AG08396 (cell line): ENCODE measurements around the gene SUCO.
"Not testable (repeated sequence)": the region's sequence is repeated elsewhere in the genome, so short reads cannot be mapped to it uniquely, and the experiment has no call there.

ENCODE experiments used
- DNase-seq: peaks from one replicate; pipeline ENCODE4 v3.0.0; 2012; ENCODE audit warnings: low spot score, mixed read lengths

The SUCO gene

DNA sequence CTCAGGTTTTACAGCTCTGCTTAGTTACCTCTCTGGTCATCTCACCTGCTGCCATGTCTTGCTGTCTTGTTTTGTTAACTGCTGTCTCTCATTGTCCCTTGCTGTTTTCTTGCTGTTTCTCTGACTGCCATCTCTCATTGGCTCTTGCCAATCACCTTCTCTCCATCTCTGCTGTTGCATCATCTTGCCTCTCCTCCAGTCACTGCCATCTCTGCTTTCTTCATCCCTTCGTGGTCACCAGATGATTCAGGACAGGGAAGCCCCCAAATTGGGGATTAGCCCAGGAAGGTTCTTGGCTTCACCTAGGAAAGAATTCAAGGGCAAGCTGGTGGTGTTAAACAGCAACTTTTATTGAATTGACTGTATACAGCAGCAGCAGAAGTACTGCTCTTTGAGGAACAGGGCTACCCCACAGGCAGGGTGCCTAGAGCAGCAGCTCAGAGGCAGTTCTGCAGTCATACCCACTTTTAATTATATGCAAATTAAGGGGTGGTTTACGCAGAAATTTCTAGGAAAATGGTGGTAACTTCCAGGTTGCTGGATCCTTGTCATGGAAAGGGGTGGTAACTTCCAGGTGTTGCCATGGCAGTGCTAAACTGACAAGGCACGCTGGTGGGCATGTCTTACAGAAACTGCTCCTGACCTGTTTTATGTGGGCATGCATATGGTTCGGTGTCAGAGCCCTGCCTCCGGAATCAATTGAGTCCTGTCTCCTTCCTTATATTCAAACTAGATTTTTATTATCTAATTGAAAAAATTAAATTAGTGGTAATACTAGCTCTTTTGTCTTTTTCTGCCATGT is 33.4 kb downstream of the SUCO start:
- no peak for DNase-seq

DNA sequence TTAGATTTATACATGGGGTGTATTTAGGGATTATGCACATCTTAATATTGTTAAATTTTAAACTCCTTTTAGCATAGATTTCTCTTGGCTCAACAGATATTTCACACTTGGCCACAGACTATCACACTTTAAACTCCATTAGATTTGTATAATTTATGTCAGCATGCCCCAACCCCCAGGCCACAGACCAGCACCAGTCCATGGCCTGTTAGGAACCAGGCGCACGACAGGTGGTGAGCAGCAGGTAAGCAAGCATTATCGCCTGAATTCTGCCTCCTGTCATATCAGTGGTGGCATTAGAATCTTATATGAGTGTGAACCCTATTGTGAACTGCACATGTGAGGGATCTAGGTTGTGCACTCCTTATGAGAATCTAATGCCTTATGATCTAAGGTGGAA is 34.8 kb downstream of the SUCO start:
- no peak for DNase-seq

DNA sequence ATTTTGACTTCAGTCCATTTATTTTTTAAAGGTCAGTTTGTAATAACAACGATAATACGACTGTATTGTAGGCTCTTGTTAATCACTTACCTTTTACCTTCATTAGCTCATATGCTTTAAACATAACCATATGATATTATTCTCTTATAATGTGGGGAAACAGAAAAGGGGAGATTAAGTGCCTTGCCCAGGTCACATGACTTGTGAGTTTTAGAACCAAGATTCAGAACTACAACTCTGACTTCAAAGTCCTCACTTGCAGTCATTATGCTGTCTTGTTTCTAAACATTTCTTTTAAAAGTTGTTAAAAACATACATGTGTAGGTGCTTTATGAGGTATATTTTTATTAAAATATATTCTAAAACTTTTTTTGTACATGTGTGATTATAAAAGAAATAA is 41.1 kb downstream of the SUCO start:
- no peak for DNase-seq

DNA sequence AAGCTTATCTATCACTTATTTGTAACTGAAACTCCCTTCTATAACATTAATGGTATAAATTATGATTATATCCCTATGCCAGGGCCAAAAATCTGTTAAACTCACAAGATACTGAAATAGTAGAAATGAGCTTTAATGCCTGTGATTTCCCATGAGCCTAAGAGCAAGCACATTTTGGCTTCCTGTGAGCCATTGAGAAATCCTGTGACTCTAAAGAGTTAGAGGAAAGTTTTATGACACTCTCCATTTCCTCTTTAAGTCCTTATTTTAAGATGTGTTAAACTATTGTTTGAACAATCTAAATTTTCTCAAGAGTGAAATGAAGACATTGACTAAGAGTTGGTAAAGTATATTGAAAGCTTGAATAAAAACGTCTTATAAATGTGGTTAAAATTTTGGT is 45.6 kb downstream of the SUCO start:
- DNase-seq = no peak

DNA sequence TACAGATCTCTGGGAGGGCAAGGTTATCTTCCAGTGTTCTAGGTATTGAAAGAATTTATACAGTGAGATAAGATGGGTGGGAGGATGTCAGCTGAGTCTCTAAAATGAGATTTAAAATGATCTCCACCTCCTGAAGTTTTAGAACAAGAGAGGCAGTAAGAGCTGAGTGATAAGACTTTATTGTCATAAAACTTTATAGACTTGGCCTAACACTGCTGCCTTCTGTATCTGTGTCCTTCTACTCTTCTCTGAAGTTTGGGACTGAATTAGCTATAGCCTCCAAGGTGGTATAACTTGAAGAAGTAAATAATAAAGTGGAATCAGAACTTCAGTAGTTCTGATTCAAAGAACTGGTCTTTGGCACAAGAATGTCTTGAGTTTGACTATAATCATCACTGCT is 48.3 kb downstream of the SUCO start:
- no peak for DNase-seq

DNA sequence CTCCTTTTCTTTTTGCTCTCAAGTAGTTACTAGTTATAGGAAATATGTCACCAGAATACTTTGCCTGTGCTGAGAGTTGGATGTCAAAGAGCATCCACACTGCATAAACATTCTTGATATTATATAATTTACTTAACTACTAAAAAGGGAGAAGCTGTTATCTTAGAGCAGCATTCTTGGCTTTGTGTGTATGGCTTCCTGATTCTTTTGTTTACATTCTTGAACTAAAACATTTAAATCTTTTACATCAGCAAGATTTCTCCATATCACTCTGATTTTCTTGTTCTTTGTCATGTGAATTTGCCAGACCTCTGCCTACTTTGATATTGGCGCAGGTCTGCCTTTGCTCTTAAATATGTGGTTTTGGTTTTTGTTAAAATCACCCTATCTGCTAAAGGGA is 48.8 kb downstream of the SUCO start:
- DNase-seq = peak; percentile 8

DNA sequence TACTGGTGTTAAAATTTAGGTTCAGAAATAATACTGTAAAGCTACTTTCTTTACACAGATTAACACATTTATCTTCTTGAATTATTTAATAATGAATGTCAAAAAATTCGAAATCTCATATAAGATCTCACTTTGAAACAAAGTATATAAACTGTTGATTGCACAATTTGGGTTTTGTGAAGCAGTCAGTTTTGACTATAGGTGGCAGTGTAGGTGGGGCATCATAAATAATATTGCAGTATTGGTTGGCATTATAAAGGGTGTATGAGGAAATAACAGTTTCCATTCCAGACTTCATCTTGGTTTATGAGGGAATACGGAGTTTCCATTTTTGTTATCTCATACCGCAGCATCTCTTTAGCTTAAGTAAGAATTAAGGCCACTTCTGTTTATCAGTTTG is 49.9 kb downstream of the SUCO start:
- no peak for DNase-seq

DNA sequence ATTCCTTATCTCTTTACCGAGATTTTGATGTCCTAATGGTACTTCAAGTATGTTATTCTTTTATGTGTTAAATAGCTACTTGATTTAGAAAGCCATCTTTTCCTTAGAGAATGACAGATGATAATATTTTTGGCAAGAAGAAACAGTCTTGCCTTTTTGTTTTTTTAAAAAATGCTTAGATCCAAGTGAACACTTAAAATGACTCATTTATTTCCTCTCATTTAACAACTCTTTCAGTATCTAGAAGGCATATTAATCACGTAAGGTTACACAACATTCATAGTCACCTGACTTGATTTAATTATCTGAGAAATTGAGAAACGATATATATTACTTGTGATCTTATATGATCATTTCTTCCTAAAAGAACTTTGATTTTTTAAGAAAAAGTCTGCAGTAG is 52.4 kb downstream of the SUCO start:
- DNase-seq = no peak

DNA sequence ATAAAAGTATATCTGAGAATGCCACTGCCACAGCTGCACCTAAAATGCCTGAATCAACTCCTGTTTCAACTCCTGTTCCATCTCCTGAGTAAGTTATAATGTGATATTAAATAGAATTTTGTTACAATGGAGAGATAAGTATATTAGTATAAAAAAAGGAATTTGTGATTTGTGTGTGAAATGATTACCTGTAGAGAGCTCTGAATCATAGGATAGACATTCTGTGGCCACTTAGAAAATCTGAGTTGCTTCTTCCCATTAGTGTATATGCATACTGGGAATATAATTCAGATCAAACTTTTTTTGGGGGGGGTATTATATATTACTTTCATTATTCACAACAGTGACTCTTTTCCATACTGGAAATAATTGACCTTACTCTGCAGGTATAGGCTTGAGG is 52.9 kb downstream of the SUCO start:
- no peak for DNase-seq

DNA sequence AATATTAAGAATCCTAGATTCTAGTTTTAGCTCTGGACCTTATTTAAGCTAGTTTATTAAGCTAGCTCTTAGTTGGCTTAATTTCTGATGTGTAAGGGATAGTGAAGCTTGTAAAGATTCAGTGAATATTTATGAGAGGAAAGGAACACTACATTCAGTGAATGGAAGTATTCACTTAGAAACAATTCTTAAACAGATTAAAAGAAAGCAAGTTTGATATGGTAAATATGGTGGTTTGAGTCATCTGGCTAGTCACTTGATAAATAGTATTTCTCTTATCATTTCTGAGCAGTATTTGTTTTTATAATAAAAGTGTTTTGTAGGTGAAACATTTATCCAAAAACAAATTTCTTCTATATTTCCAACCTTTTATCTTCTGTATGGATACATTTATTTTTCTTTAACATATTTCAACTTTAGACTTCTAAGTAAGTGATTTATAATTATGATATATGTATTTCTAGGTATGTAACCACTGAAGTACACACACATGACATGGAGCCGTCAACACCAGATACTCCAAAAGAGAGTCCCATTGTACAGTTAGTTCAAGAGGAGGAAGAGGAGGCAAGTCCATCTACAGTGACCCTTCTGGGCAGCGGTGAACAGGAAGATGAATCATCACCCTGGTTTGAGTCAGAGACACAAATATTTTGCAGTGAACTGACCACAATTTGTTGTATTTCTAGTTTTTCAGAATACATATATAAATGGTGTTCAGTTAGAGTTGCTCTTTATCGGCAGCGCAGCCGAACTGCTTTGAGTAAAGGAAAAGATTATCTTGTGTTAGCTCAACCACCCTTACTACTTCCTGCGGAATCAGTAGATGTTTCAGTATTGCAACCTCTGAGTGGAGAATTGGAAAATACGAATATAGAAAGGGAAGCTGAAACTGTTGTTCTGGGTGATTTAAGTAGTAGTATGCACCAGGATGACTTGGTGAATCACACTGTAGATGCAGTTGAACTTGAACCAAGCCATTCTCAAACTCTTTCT is 55.6 kb downstream of the SUCO start:
- peak; percentile 68 for DNase-seq

DNA sequence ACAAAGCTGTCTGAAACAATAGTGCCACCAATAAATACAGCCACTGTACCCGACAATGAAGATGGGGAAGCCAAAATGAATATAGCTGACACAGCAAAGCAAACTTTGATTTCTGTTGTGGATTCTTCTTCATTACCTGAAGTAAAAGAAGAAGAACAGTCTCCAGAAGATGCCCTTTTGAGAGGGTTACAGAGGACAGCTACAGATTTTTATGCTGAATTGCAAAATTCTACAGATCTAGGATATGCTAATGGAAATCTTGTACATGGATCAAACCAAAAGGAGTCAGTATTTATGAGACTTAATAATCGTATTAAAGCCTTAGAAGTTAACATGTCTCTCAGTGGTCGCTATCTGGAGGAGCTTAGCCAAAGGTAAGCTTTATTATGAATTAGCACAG is 56.6 kb downstream of the SUCO start:
- no peak for DNase-seq

DNA sequence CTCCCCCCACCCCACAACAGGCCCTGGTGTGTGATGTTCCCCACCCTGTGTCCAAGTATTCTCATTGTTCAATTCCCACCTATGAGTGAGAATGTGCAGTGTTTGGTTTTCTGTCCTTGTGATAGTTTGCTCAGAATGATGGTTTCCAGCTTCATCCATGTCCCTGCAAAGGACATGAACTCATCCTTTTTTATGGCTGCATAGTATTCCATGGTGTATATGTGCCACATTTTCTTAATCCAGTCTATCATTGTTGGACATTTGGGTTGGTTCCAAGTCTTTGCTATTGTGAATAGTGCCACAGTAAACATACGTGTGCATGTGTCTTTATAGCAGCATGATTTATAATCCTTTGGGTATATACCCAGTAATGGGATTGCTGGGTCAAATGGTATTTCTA is 58.5 kb downstream of the SUCO start:
- DNase-seq = not testable (repeated sequence)

DNA sequence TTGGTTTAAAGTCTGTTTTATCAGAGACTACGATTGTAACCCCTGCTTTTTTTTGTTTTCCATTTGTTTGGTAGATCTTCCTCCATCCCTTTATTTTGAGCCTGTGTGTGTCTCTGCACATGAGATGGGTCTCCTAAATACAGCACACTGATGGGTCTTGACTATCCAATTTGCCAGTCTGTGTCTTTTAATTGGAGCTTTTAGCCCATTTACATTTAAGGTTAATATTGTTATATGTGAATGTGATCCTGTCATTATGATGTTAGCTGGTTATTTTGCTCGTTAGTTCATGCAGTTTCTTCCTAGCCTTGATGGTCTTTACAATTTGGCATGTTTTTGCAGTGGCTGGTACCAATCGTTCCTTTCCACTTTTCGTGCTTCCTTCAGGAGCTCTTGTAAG is 62.1 kb downstream of the SUCO start:
- DNase-seq = not testable (repeated sequence)

DNA sequence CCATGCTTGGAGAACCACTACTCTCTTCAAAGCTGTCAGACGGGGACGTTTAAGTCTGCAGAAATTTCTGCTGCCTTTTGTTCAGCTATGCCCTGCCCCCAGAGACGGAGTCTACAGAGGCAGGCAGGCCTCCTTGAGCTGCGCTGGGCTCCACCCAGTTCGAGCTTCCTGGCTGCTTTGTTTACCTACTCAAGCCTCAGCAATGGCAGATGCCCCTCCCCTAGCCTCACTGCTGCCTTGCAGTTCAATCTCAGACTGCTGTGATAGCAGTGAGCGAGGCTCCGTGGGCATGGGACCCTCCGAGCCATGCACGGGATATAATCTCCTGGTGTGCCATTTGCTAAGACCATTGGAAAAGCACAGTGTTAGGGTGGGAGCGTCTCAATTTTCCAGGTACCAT is 63.8 kb downstream of the SUCO start:
- DNase-seq = not testable (repeated sequence)

DNA sequence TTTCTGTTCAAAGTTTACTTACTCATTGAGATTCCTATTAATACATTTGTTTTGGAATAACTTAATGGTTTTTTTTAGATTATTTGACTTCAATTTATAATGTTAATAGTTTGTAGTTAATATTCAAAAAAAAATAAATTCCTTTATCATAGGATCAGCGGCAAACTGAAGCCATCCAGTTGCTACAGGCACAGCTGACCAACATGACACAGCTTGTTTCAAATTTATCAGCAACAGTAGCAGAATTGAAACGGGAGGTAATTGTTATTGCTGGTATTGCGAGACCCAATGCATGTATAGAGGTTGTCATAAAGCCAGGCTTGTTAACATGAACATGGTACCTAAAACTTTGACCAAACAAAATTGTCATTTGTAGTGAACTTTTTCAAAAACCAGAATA is 67.0 kb downstream of the SUCO start:
- no peak for DNase-seq

DNA sequence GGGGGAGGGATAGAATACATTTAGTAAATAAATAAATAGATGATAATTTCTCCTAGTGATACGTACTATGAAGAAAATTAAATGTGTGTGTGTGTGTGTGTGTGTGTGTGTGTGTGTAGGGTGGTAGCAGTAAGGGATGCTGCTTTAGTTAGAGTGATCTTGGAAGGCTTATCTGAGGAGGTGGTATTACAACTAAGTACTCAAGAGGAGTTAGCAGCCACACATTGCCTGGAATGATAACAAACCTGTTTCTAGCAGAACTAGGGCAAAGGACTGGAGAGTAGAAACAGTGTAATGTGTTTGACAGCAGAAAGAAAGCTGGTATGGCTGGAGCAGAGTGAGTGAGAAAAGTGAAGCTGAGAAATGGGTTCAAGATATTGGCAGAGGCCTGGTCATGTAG is 67.7 kb downstream of the SUCO start:
- DNase-seq = no peak

DNA sequence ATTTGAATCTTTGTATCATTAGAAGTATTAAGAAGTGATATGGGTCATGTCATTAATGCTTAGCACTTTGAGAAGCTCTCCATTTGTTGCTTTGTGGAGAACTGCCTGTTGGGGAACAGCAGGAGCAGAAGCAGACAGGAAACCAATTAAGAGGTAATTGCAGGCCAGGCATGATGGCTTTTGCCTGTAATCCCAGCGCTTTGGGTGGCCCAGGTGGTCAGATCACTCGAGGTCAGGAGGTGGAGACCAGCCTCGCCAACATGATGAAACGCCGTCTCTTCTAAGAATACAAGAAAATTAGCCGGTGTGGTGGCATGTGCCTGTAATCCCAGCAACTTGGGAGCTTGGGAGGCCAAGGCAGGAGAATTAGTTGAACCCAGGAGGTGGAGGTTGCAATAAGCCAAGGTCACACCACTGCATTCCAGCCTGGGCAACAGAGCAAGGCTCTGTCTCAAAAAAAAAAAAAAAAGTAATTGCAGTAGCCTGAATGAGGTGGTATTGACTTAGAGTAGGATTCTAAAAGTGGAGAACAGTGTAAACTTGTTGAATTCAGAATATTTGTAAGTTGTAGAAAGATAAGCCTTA is 68.2 kb downstream of the SUCO start:
- no peak for DNase-seq

DNA sequence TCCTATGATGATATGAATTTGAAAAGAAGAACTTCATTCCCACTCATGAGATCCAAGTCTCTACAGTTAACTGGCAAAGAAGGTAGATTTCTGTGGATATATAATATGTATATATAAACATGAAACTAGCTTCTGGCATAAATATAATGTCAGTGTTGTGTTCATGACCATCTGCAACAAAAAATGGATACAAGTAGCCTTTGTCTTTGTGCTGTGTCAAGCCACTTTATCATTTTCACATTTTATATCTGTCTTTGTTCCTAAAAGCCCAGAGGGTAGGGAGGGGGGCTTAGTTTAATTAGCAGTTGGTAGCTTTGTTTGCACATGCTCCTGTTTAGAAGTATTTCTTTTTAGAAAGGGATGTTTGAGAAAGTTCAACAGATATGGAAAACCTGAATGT is 69.8 kb downstream of the SUCO start:
- no peak for DNase-seq

DNA sequence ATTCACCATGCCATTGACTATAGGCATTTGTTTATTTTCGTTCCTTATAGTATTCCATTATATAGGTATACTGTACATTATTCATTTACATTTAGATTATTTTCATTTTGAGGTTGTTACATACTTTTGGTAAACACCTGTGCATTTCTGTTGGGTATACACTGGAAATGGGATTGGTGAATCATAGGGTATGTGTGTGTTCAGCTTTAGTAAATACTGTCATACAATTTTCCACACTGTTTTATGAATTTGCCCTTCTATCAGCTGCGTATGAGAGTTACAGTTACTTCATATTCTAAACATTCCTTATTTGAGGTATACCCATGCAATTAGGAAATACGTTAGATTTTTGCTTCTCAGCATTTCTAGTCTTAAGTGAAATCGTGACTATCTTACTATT is 70.9 kb downstream of the SUCO start:
- DNase-seq = no peak

DNA sequence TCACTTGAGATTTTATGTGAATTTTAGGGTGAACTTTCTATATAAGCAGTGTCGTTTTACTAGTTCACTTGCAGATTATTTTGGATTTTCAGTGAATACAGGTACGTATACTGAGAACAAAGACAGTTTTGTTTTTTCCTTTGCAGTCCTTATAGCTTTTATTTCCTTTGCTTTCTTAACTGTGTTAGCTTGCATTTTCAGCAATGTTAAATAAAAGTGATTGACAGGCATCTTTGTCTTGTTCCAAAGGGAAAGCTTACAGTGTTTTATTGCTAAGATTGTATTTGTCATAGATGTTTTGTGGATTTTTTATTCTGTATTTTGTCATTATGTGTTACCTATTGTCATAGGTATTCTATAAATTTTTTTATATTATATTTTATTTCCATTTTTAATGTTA is 72.7 kb downstream of the SUCO start:
- DNase-seq = no peak

DNA sequence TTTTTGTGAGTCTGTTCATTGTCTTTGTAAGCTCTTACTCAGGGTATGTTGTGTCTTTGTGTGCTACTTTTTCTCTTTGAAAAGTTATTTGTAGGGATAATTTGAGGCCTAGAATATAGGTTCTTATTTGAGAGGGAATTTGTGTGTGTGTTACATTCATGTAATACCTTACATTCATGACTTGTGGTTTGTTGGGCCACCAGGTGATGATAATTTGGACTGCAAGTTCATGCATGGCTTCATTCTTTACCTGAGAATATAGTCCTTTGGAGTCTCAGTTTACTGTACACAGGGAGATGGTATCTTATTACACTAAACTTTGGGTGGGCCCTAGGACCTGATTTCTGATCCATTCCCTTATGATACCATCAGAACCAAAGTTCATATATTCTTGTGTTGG is 74.2 kb downstream of the SUCO start:
- DNase-seq = no peak

DNA sequence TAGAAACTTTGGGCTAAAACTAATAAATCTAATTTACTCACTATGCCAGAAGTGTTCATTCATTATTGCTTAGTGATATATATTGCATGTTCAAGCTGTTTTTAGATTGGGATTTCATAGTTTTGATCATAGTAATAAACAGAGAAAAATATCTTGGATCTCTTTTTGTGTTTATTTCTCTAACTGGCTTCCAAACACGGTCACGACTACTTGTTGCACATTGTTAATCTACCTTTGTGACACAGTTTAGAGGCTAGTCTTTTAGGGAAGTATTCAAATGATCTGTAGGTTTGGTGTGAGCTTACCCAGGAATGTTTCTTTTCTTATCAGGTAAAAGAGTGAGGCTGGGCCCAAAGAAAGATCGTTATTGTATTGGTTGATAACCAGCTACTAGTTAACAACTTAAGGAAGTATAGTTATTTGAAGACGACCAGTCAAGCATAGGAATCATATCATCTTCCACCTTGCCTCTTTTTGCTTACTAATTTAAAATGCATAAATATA is 75.2 kb downstream of the SUCO start:
- no peak for DNase-seq

DNA sequence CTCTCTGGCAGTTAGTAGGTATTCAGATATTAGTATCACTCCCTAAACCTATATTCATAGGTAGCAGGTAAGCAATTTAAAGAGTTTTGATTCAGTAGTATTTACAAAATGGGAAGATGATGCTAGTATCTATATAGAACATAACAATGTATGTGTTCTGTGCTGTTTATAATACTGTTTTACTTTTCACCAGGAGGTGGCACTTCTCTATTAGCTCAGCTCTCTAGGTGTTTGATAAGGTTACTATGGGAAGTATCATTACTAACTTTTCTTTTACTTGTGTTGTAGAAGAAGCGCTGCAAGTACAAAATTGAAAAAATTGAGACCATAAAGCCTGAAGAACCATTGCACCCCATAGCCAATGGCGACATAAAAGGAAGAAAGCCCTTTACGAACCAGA is 76.6 kb downstream of the SUCO start:
- no peak for DNase-seq
